Stimulated activated CD4-positive, alpha-beta T cell treated with anti-CD3 and anti-CD28 coated beads, Interleukin-4, amount 100 ng/mL, for 4 hours (primary cell): ENCODE measurements around the gene WWC2.

Source experiments
- DNase-seq, 2 experiments: peaks; one replicate each; pipeline ENCODE4 v3.0.0-alpha.2; 2020

Gene WWC2

DNA sequence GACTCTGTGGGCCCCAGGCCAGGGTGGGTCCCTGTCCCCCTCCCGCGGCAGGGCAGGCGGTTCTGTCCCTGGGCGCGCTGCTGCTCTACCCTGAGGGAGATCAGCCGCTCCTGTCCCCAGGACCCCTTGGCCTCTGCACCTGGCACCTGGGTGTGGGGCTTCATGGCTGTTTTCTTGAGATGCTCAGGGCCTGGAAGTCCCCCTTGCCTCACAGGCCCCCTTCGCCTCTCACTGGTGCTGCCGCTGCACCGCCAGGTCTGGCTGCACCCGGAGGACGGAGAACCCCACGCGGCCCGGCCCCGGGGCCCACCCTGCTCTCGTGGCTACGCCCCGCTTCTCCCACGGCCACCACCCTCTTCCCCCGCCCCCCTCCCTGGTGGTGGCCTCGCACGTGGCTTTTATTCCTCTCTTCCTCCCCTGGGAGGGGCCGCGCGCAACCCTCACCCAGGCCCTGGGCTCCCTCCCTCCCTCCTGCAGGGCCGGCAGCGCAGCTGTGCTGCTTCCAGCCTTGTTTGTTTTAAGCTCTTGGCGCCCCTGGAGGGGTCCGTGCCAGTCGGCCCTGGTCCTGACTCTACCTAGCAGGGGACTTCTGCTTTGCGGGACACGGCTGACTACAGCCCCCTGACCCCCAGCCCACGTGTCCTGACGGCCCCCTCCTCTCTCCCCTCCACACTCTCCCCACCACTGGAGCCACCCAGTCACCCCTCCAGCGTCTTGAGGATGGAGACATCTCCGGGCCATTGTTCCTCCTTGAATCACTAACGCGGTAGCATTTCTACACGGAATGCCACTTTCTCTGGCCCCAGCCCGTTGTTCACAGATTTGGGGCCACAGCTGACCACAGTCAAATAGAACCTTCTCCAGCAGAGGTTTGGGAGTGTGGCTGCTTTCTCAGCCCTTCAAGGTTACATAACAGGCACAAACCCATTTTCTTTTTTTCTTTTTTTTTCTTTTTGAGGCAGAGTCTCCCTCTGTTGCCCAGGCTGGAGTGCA lies 243.8 kb downstream of the WWC2 start:
- DNase-seq, result no peak

DNA sequence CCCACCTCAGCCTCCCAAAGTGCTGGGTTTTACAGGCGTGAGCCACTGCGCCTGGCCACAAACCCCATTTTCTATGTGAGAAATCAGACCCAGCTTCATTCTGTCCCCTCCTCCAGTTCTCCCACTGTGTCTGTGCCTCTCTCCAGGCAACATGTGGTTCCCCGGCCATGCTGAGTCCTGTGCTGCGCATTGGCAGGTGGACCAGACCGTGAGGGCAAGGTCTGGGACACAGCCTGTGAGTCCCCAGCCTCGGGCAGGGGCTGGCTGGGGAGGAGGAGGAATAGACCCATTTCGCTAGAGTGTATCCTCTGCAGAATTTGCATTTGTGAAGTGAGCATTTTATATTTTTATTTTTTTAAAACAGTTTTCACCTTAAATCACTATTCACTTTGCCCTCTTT lies 244.7 kb downstream of the WWC2 start:
- DNase-seq, result no peak

- DNase-seq, result no peak
These were observed 245.6 kb downstream of the WWC2 start for GRCh38 chr4:183344523-183345255.

DNA sequence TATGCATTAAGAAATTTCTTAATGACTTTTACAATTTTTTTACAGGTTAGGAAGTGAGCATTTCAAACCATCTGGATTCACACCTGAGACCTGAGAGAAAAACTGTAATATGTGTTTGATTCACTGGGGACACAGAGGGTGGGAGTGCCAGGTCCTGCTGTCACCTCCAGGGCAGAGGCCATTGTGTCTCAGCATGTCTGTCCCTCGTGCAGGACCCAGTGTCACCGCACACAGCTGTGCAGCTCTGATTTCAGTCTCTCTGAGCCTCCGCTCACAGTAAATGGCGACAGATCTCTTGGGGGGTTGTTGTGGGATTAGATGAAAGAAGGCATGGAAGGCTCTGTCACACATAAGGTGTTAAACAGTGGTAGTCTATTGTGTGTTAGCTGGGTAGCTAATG lies 246.2 kb downstream of the WWC2 start:
- no peak for DNase-seq

DNA sequence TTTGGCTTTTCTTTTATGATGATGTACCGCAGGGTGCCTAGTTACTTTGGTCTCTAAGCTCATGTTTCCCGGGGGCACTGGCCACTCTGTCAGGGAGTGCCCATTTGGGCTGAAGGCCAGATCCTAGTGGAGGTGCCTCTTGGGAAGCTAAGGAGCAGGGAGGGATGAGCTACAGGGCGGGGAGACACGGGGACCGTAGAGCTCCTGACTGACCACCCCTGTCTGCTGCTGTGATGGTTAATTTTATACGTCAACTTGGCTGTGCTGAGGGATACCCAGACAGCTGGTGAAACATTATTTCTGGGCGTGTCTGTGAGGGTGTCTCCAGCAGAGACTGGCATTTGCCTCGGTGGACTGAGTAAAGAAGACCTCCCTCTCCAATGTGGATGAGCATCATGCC lies 248.1 kb downstream of the WWC2 start:
- no peak for DNase-seq

GRCh38 chr4:183347566-183347965 lies 248.5 kb downstream of the WWC2 start:
- DNase-seq, result no peak

GRCh38 chr4:183348136-183348535 lies 249.1 kb downstream of the WWC2 start:
- DNase-seq, result no peak

- DNase-seq, result peak in 1 of 2 experiments; percentile 9
These were observed 249.9 kb downstream of the WWC2 start for GRCh38 chr4:183348706-183349659.

DNA sequence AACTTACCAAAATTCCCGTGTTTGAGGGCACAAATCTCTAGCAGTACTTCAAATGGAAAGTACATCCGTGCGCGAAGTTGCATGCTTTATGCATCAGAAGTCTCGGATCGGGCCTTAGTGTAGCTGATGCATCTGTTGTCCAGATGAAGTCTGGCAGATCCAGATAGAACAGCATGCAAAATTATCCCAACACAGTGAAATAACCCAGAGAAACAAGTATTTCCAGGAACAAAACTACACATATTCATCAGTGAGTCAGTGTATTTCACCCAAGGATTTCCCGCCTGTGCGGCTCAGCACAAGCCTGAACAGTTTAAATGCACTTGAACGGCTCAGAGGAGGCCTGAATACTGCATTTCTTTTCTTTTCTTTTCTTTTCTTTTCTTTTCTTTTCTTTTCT lies 250.6 kb downstream of the WWC2 start:
- DNase-seq, result no peak

GRCh38 chr4:183350317-183351071 lies 251.4 kb downstream of the WWC2 start:
- DNase-seq, result no peak

GRCh38 chr4:183352546-183352945 lies 253.5 kb downstream of the WWC2 start:
- no peak for DNase-seq

- no peak for DNase-seq
These were observed 254.5 kb downstream of the WWC2 start for GRCh38 chr4:183353557-183353956.

DNA sequence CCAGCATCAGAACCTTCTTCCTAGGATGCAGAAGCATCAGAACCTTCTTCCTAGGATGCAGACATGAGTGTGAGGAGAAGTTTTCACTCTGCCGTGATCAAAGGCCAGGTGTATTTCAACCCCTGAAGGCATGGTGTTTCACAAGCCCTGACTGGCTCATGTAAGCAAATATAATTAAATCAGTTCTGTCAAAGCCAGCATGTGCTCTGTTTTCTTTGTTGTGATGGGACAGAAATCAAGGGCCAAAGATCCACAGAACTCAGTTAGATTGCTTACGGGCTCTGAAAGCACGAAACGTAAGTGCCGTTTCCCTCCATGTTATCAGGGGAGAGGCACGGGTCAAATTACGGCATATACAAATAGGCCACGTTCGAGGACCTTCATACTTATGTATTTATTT lies 255.2 kb downstream of the WWC2 start:
- DNase-seq, result no peak

- DNase-seq, result no peak
These were observed 256.3 kb downstream of the WWC2 start for GRCh38 chr4:183355405-183355804.

DNA sequence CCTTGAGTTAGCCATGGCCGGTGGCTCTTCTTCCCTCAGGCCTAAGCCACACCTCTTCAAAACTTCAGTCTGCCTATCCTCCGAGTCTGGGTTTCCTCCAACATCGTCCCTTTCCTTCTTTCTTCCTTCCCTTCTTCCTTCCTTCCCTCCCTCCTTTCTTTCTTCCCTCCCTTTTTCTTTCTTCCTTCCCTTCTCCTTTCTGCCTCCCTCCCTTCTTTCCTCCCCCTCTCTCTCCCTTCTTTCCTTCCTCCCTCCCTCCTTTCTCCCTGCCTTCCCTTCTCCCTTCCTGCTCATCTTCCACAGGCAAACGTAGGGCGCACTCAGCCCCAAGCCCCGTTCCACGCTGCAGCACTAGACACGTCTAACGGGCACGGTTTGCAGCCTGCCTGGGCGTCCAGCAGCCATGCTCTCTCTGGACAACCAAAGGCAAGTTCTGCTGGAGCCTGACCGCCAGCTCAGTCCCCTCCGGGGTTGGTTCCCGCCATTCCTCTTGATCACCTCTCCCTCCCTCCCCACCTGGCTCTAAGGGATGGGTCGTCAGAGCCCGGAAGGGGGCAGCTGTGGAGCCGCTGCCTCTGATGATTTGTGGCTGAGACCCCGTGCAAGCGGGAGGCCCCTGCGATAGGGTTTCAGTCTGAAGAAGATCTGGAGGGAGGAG lies 257.2 kb downstream of the WWC2 start:
- no peak for DNase-seq

DNA sequence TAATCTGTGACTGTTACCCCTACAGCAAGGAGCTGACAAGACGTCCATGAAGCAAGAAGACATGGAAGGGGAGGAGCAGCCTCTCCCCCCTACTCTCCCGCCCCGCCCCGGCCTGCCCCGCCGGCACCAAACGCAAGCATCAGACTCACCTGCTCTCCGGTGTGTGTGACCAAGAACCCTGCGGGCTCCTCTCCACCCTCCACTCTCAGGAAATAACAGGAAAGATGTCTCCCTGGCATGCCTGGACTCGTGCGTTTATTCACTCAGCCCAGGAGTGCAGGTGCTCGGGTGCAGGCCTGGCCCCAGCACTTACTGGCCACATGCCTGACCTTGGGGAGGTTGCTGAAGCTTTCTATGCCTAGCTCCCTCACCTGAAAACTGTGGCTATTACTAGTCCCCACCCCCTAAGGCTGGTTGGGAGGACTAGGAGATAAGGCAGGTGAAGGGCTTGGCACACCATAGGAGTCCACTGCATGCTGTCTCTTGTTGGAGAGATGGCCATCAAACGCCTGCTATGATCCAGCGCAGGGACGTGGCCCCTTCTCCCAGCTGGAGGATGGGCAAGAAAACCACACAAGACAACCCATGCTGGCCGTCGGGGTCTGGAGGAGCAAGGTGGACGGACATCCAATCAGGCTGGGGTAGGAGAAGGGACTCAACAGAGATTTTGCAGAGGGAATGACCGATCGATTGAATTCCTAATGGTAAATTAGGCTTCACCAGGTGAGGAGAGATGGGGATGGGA lies 258.0 kb downstream of the WWC2 start:
- DNase-seq, result no peak

GRCh38 chr4:183358215-183358755 lies 259.2 kb downstream of the WWC2 start:
- no peak for DNase-seq

DNA sequence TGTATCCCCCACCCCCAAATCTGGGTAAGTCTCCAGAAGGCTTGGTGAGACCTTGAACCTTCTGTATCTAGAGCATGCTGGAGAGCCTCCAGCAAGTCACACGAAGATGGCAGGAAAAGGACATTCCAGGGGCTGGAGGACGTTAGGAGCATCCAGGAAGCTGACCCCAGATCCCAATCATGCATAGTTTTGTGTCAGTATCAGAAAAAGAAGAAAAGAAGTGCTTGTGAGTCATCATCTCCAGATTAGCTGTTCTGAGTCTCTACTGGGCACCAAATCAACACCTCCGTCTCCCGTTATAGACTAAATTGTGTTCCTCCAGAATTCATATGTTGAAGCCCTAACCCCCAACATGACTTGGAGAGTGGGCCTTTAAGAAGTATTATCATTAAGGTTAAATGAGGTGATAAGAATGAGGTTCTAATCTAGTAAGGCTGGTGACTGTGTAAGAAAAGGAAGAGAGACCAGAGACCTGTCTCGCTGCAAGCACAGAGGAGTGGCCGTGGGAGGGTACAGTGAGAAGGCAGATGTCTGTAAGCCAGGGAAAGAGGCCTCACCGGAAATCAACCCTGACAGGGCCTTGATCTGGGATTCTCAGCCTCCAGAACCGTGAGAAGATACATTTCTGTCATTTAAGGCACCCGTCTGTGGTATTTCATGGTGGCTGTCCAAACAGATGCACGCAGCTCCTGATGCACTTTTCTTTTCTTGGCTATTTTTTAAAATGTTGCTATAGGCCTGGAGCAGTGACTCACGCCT lies 261.3 kb downstream of the WWC2 start:
- no peak for DNase-seq

- no peak for DNase-seq
These were observed 263.0 kb downstream of the WWC2 start for GRCh38 chr4:183362036-183362435.
